ENCODE measurements around the gene PI3. TPM values are rescaled to one million over a fixed set of nuclear protein-coding genes. Genes with fewer than 3 reads are reported as not detected.

Gene PI3
- total RNA-seq, 2 experiments from 2014 or later, result not detected

DNA sequence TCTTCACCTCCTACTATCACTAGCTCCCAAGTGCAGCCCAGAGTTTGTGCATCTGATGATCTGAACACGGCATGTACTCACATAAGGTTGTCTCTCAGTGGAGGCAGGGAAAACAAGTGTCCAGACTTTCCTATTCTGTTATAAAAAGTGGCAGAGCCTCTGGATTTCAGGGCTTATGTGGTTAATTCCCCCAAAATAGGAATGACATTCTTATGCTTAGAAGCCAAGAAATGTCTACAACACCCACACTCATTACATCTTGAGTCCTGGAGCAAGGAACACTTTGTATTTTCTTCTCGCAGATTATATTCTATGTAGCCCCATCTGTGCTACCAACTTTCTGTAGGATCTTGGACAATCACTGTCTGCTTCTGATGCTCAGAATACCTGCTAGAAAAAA lies 18.6 kb downstream of the PI3 start:
- TF ChIP-seq, protein P1, sequence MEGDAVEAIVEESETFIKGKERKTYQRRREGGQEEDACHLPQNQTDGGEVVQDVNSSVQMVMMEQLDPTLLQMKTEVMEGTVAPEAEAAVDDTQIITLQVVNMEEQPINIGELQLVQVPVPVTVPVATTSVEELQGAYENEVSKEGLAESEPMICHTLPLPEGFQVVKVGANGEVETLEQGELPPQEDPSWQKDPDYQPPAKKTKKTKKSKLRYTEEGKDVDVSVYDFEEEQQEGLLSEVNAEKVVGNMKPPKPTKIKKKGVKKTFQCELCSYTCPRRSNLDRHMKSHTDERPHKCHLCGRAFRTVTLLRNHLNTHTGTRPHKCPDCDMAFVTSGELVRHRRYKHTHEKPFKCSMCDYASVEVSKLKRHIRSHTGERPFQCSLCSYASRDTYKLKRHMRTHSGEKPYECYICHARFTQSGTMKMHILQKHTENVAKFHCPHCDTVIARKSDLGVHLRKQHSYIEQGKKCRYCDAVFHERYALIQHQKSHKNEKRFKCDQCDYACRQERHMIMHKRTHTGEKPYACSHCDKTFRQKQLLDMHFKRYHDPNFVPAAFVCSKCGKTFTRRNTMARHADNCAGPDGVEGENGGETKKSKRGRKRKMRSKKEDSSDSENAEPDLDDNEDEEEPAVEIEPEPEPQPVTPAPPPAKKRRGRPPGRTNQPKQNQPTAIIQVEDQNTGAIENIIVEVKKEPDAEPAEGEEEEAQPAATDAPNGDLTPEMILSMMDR (IDR thresholded peaks at IDR 0.05), result no peak
- no peak for ATAC-seq
- no peaks in the 10 kb centered on the region for H3K9me3 Mint-ChIP-seq

DNA sequence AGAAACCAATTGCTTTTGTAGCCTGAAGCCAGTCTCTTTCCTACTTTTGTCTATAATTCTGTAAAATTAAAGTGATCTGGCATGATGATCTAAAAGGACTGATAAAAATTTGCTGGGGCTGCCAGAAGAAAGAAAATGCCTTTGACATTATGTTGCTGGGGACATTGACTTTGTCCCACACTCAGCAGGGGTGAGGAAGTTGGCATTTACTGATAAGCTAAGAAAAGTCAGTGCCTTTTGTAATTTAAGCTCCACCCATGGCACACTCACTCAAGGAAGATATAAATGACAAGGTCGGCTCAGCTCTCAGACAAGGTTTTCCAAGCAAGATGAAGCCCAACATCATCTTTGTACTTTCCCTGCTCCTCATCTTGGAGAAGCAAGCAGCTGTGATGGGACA lies 32.0 kb downstream of the PI3 start, which contains the start of gene SEMG1:
TSS of gene SEMG1 (plus strand) at position 309 of the 400 bp plus-strand sequence. CDS start at position 330, 21 bp downstream.
- no peak for DNase-seq
- no peak within 1 kb of the TSS for H3K4me3 Mint-ChIP-seq

More for the DNA sequence above, 18.6 kb downstream of the PI3 start:
- peaks cover 12% of the 10 kb centered on the region for H3K27me3 Mint-ChIP-seq
- intact Hi-C loops (cut with micrococcal nuclease), result no loop called here
- CTCF ChIA-PET, result interaction anchor here (2.2 kb wide), 1 partner anchor 101 kb away, joined by 6 read pairs; no protein-coding TSS in a partner anchor
- no peak overlapping the region for H3K4me3 Mint-ChIP-seq
- no peak for DNase-seq
- H3K4me1 Mint-ChIP-seq (ENCODE audit: low read depth), result no peaks in the 10 kb centered on the region
- H3K27ac Mint-ChIP-seq, result no peak overlapping the region
- H3K36me3 Mint-ChIP-seq (ENCODE audit: low read depth), result no peaks in the 10 kb centered on the region
- POLR2A ChIA-PET, result no interaction called here

DNA sequence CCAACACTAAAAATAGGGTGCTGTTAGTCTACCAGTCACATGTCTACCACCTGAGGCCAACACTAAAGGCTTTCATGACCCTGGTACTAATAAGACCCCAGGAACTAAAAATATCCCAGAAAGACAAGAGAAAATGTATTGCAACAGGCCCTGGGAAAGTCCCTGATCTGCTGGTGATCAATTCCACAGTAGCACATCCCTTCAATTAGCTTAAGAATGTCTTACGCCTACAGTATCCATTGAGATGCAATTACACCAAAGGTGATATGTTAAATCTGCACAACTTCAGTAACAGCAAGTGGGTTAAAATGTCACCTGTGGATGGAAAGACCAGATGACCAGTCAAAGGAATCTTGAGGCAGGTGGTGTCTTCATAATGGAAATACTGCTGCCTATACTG lies 35.2 kb downstream of the PI3 start:
- CTCF ChIA-PET, result interaction anchor here (0.5 kb wide), 1 partner anchor 603 kb away, joined by 3 read pairs; no protein-coding TSS in a partner anchor
- H3K36me3 Mint-ChIP-seq (ENCODE audit: low read depth), result no peaks in the 10 kb centered on the region
- no peaks in the 10 kb centered on the region for H3K9me3 Mint-ChIP-seq
- no peaks in the 10 kb centered on the region for H3K4me1 Mint-ChIP-seq (ENCODE audit: low read depth)
- intact Hi-C loops (cut with micrococcal nuclease), result no loop called here
- ATAC-seq (no peak), DNase-seq (no peak)
- POLR2A ChIA-PET, result no interaction called here
- TF ChIP-seq, protein P1 (IDR thresholded peaks at IDR 0.05), result no peak
- peaks cover 32% of the 10 kb centered on the region for H3K27me3 Mint-ChIP-seq
- H3K4me3 Mint-ChIP-seq, result no peak overlapping the region
- H3K27ac Mint-ChIP-seq, result no peak overlapping the region

More for the DNA sequence above, 32.0 kb downstream of the PI3 start, which contains the start of gene SEMG1:
- intact Hi-C loops (cut with micrococcal nuclease), result no loop called here
- H3K27me3 Mint-ChIP-seq, result peaks cover 33% of the 10 kb centered on the region
- CTCF ChIA-PET, result interaction anchor here (1.0 to 1.2 kb wide), 3 partner anchors 68 to 87 kb away, joined by 3 to 6 read pairs (median 3); no protein-coding TSS in a partner anchor
- no peaks in the 10 kb centered on the region for H3K4me1 Mint-ChIP-seq (ENCODE audit: low read depth)
- POLR2A ChIA-PET, result no interaction called here
- peaks cover 6% of the 10 kb centered on the region for H3K9me3 Mint-ChIP-seq
- ATAC-seq, result no peak
- TF ChIP-seq, protein P1 (IDR thresholded peaks at IDR 0.05), result no peak
- no peak within 1 kb of the TSS for H3K27ac Mint-ChIP-seq
- no peaks in the 10 kb centered on the region for H3K36me3 Mint-ChIP-seq (ENCODE audit: low read depth)

DNA sequence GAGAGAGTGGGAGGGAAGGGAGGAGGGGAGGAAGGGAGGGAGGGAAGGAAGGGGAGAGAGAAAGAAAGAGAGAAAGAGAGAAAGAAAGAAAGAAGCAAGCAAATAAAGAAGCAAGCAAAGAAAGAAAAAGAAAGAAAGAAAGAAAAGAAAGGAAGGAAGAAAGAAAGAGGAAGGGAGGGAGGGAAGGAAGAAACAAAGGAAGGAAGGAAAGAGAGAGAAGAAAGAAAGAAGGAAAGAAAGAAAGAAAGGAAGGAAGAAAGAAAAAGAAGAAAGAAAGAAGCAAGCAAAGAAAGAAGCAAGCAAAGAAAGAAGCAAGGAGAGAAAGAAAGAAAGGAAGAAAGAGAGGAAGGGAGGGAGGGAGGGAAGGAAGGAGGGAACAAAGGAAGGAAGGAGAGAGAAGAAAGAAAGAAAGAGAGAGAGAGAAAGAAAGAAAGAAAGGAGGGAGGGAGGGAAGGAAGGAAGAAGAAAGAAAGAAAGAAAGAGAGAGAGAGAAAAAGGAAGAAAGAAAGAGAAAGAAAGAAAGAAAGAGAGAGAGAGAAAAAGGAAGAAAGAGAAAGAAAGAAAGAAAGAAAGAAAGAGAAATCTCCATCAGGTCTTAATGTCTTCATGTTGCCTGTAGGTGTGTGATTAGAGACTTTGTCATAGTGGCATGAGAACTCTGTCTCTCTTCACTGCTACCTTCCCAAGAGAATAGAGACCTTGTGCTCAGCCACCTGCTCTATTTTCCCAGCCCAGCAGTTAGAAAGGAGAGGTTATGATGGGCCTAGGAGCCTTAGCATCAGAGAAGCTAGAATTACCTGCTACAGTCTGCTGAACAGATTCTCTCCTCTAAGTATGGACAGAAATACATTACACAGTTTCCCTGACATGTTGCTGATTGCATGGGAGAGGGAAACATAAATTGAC lies 37.1 kb downstream of the PI3 start:
- no peaks in the 10 kb centered on the region for H3K36me3 Mint-ChIP-seq (ENCODE audit: low read depth)
- DNase-seq, result no peak
- CTCF ChIA-PET, result interaction anchor here (1.2 kb wide), 1 partner anchor 18 kb away, joined by 4 read pairs; no protein-coding TSS in a partner anchor
- H3K4me3 Mint-ChIP-seq, result no peak overlapping the region
- no peak overlapping the region for H3K27ac Mint-ChIP-seq
- H3K27me3 Mint-ChIP-seq, result peaks cover 21% of the 10 kb centered on the region
- TF ChIP-seq, protein P1 (IDR thresholded peaks at IDR 0.05), result peak; percentile 11
- POLR2A ChIA-PET, result no interaction called here
- no peak for ATAC-seq
- intact Hi-C loops (cut with micrococcal nuclease), result no loop called here
- H3K4me1 Mint-ChIP-seq (ENCODE audit: low read depth), result no peaks in the 10 kb centered on the region
- H3K9me3 Mint-ChIP-seq, result no peaks in the 10 kb centered on the region

DNA sequence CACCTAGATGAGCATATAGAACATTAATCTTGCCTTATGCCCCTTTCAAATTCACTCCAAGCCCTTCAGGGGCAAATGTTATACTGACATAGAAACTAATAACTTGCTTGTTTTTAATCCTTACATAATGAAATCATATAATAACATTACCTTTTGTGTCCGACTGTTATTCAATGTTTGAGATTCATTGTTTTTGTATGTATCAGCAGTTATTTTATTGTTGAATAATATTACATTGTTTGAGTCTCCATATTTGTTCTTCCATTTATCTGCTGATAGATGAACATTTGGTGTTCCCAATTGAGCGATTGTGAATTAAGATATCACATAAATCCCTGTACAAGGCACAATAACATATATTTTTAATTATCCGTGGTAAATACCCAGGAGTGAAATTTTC lies 38.1 kb downstream of the PI3 start:
- H3K27me3 Mint-ChIP-seq, result peaks cover 16% of the 10 kb centered on the region
- no peak for DNase-seq
- H3K4me1 Mint-ChIP-seq (ENCODE audit: low read depth), result no peaks in the 10 kb centered on the region
- ChIA-PET CTCF (no interaction called here), POLR2A (no interaction called here)
- H3K4me3 Mint-ChIP-seq, result no peak overlapping the region
- no peaks in the 10 kb centered on the region for H3K36me3 Mint-ChIP-seq (ENCODE audit: low read depth)
- intact Hi-C loops (cut with micrococcal nuclease), result no loop called here
- ATAC-seq, result no peak
- H3K27ac Mint-ChIP-seq, result no peak overlapping the region
- TF ChIP-seq, protein P1 (IDR thresholded peaks at IDR 0.05), result no peak
- H3K9me3 Mint-ChIP-seq, result no peaks in the 10 kb centered on the region

Data from activated CD8-positive, alpha-beta T cell treated with anti-CD3 and anti-CD28 coated beads for 36 hours (primary cell).